K562 (cell line): ENCODE results near the gene CREB3L4. TPM values are rescaled to one million over a fixed set of nuclear protein-coding genes. Genes with fewer than 3 reads are reported as not detected.

Experiments
- E2F5 ChIP-seq: sonication (generic); formaldehyde crosslinking; IDR thresholded peaks from 2 replicates; pipeline ENCODE4 v1.8.0; 2022; ENCODE audit warnings: mild to moderate bottlenecking, missing genetic modification reagents
- ETS2 ChIP-seq: IDR thresholded peaks from 2 replicates; pipeline ENCODE4 v1.6.1; 2016; ENCODE audit warnings: borderline replicate concordance, missing genetic modification characterization, mild to moderate bottlenecking, moderate library complexity, missing compliant biosample characterization; ENCODE audit not compliant: poor library complexity, severe bottlenecking
- FOS ChIP-seq: IDR thresholded peaks from 3 replicates; pipeline ENCODE4 v1.6.1; 2011; ENCODE audit not compliant: insufficient read length; ENCODE audit errors: extremely low read depth
- HOXB6 ChIP-seq: fragments of 250-450 bp; sonication (Bioruptor Pico); IDR thresholded peaks from 2 replicates; pipeline ENCODE4 v1.5.1; 2022; ENCODE audit warnings: mild to moderate bottlenecking, borderline replicate concordance
- KDM4B ChIP-seq, 2 experiments: fragments of 450-650 bp in 1 of 2; sonication (generic) in 1 of 2; IDR thresholded peaks; 2 replicates each; pipeline ENCODE4 v1.6.1; 2016 to 2017; ENCODE audit warnings: borderline replicate concordance in 2 of 2, antibody characterized with exemption in 1 of 2, low read depth in 1 of 2, mild to moderate bottlenecking in 1 of 2
- PTRF ChIP-seq: fragments of 450-650 bp; IDR thresholded peaks from 2 replicates; pipeline ENCODE4 v1.6.1; 2016; ENCODE audit warnings: mild to moderate bottlenecking, missing genetic modification characterization, missing compliant biosample characterization
- RCOR1 ChIP-seq, 2 experiments: IDR thresholded peaks; 2 replicates each; pipeline ENCODE4 v1.6.1; 2012; ENCODE audit warnings: low read depth in 2 of 2, low read length in 2 of 2, borderline replicate concordance in 1 of 2, improper control_type of control experiment in 1 of 2
- SNIP1 ChIP-seq: fragments of 450-650 bp; IDR thresholded peaks from 2 replicates; pipeline ENCODE4 v1.7.1; 2017; ENCODE audit warnings: low read depth, mild to moderate bottlenecking
- THAP12 ChIP-seq: fragments of 250-450 bp; sonication (Bioruptor Pico); IDR thresholded peaks from 2 replicates; pipeline ENCODE4 v1.9.0; 2021; ENCODE audit warnings: mild to moderate bottlenecking, inconsistent platforms
- YBX1 ChIP-seq: fragments of 450-650 bp; IDR thresholded peaks from 2 replicates; pipeline ENCODE4 v1.7.1; 2016; ENCODE audit warnings: mild to moderate bottlenecking
- ZFP91 ChIP-seq: sonication (generic); formaldehyde crosslinking; IDR thresholded peaks from 2 replicates; pipeline ENCODE4 v1.8.0; 2022; ENCODE audit warnings: mild to moderate bottlenecking, missing genetic modification reagents
- ZNF277 ChIP-seq: fragments of 250-450 bp; sonication (Bioruptor Pico); IDR thresholded peaks from 2 replicates; pipeline ENCODE4 v1.8.0; 2022; ENCODE audit warnings: inconsistent platforms, mild to moderate bottlenecking, moderate library complexity, borderline replicate concordance
- ZNF398 ChIP-seq: fragments of 250-450 bp; sonication (Bioruptor Pico); IDR thresholded peaks from 2 replicates; pipeline ENCODE4 v1.8.0; 2021; ENCODE audit warnings: moderate library complexity, mild to moderate bottlenecking, inconsistent platforms
- ZZZ3 ChIP-seq: fragments of 450-650 bp; IDR thresholded peaks from 2 replicates; pipeline ENCODE4 v1.6.1; 2016; ENCODE audit warnings: antibody characterized with exemption, mild to moderate bottlenecking, moderate library complexity
- polyA plus RNA-seq, 8 experiments: library from polyadenylated mRNA; depleted of rRNA in 4 of 8; stranded (reverse) in 5 of 8; unstranded in 3 of 8; fragments of >200 nt; fragmentation: Nextera tagmentation in 2 of 8; fragmentation: Illumina TruSeq in 1 of 8; extraction: Ambion mirVana in 2 of 8; extraction: Trizol in 1 of 8; gene quantifications; 2 replicates each; pipeline versions ENCODE4 v1.2.1 to v1.2.3, GENCODE V29; 2011 to 2014; ENCODE audit warnings: inconsistent platforms in 1 of 8, missing spikeins in 1 of 8
- total RNA-seq, 7 experiments: library from RNA; depleted of rRNA in 6 of 7; stranded (reverse); fragments of >200 nt in 6 of 7; fragmentation: Illumina TruSeq in 2 of 7; extraction: Trizol in 2 of 7; gene quantifications; 2 replicates each; pipeline versions ENCODE4 v1.2.1 to v1.2.3, GENCODE V29; 2011 to 2021; ENCODE audit warnings: low replicate concordance in 1 of 7
- TF ChIP-seq, protein P1 (sequence below): sonication (generic); IDR thresholded peaks from 2 replicates; pipeline ENCODE4 v1.6.1; 2016

Gene CREB3L4
- total and polyA plus RNA-seq, 9 of the 15 experiments (the other 6 are each of a cell fraction or from before 2014, with no cell fraction given) = 9.9 to 18.6 (median 13.9) TPM

DNA sequence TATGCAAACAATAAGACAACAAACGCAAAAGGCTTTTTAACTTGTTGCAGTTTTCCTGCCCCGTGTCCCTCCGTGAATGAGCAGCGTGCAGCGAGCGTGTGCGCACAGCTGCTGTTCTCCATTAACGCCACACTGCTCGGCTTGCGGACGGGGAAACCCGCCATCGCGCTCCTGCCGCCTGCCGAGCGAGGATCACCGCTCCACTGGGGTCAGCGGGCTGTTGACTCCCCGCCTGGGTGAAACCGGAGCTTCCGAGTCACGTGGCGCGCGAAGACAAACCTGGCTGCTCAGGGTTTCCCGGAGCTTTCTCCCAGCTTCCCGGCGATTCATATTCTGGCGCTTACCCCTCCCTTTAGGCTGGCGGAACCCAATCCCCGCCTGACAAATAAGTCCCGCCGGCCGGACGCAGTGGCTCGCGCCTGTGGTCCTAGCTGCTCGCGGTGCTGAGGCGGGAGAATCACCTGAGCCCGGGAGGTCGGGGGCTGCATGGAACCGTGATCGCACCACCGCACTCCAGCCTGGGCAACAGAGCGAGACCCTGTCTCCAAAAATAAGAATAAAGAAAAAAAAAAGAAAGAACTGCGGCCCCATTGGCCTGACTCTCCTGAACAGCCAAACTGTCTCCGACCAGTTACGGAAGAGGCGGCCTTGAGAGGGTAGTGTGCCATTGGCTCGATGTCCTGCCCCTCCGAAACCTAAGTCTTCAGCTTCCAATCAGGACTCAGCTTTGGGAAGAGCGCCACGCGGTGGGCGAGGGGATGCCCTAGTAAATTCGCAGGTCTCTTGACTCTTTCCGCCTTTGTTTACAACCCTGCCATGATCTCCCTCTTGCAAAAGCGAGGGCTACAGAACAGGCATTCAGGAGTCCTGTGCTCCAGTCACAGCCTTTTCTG, at the start of gene CREB3L4 (continued):
- TF ChIP-seq KDM4B (IDR thresholded peaks at IDR 0.05; ENCODE audit: borderline replicate concordance in 2 of 2, low read depth in 1 of 2) (no peak), YBX1 (no peak), ZZZ3 (no peak), THAP12 (CRISPR knock-in tag) (peak; percentile 79), SNIP1 (no peak), PTRF (tag) (no peak), ZFP91 (CRISPR knock-in tag) (peak; percentile 36; the same call in 1 of the 2 replicates), ZNF277 (CRISPR knock-in tag) (no peak), HOXB6 (CRISPR knock-in tag) (no peak), ZNF398 (CRISPR knock-in tag) (no peak), ETS2 (peak; percentile 19), RCOR1 (IDR thresholded peaks at IDR 0.05; ENCODE audit: borderline replicate concordance in 1 of 2, low read depth in 2 of 2, low read length in 2 of 2) (peak in 1 of 2 experiments; percentile 73; a peak in 2 of 4 replicates), E2F5 (no peak), FOS (peak; percentile 94)
- TF ChIP-seq, protein P1, sequence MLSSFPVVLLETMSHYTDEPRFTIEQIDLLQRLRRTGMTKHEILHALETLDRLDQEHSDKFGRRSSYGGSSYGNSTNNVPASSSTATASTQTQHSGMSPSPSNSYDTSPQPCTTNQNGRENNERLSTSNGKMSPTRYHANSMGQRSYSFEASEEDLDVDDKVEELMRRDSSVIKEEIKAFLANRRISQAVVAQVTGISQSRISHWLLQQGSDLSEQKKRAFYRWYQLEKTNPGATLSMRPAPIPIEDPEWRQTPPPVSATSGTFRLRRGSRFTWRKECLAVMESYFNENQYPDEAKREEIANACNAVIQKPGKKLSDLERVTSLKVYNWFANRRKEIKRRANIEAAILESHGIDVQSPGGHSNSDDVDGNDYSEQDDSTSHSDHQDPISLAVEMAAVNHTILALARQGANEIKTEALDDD = no peak
